Mesothelial cell of epicardium (in vitro differentiated cells): ENCODE results near the gene AP1B1. TPM values are rescaled to one million over a fixed set of nuclear protein-coding genes. Genes with fewer than 3 reads are reported as not detected.

Source experiments
- DNase-seq, 2 experiments: peaks; one replicate each; pipeline ENCODE4 v3.0.0; 2021; ENCODE audit warnings: low spot score in 2 of 2; ENCODE audit not compliant: unreplicated experiment in 2 of 2
- H3K27ac Mint-ChIP-seq: 2 replicates; pipeline ENCODE4 v1.8.0; 2021; ENCODE audit warnings: mixed read lengths
- H3K27me3 Mint-ChIP-seq: 2 replicates; pipeline ENCODE4 v1.8.0; 2021; ENCODE audit warnings: low read depth, mixed read lengths
- H3K36me3 Mint-ChIP-seq: 2 replicates; pipeline ENCODE4 v1.8.0; 2021; ENCODE audit warnings: mixed read lengths
- H3K4me1 Mint-ChIP-seq: 2 replicates; pipeline ENCODE4 v1.8.0; 2021; ENCODE audit warnings: mixed read lengths
- H3K4me3 Mint-ChIP-seq: 2 replicates; pipeline ENCODE4 v1.8.0; 2021; ENCODE audit warnings: mild to moderate bottlenecking, moderate library complexity, mixed read lengths
- H3K9me3 Mint-ChIP-seq: 2 replicates; pipeline ENCODE4 v1.8.0; 2021; ENCODE audit warnings: mixed read lengths
- total RNA-seq: library from RNA; stranded (reverse); gene quantifications from 3 replicates; pipeline ENCODE4 v1.2.1, GENCODE V29; 2021
- TF ChIP-seq, protein P1 (sequence below): fragments of 200-600 bp; sonication (generic); IDR thresholded peaks from one replicate; pipeline ENCODE4 v1.5.0; 2021; ENCODE audit warnings: antibody characterized with exemption; ENCODE audit not compliant: unreplicated experiment

The AP1B1 gene
- total RNA-seq, 1 donor from 2014 or later, result 43.9 TPM

DNA sequence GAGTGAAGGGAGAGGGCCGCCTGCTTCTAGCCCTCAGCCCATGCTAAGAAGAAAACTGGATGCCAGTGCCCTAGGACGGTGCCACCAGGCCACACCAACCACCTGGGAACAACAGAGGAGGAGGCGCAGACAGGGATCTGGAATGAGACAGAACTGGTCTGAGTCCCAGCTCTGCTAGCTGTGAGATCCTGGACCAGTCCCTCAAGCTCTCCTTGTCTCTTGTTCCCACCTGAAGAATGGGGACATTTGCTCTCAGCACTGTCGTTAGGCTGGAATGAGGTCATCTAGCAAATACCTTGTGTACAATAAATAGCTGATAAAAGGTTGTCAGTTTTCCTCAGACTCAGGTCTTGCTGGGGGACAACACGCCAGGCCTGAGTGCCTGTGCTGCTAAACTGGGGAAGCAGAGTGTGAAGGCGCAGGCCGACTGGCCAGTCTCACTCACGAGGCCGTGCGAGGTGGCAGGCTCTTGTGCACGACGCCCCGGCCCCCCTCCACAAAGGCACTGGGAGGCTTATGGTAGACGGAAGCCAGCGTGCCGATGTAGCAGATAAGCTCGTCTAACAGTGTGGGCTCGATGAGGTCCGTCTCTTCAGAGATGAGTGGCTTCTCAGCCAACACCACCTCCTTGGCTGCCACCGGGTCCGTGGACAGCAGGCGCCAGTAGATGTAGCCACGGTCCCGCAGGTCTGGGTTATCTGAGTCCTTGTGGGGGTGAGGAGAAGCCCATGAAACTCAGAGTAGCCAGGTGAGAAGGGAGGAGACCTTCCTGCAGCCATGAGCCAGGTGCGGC is 47.1 kb downstream of the AP1B1 start:
- TF ChIP-seq, protein P1, sequence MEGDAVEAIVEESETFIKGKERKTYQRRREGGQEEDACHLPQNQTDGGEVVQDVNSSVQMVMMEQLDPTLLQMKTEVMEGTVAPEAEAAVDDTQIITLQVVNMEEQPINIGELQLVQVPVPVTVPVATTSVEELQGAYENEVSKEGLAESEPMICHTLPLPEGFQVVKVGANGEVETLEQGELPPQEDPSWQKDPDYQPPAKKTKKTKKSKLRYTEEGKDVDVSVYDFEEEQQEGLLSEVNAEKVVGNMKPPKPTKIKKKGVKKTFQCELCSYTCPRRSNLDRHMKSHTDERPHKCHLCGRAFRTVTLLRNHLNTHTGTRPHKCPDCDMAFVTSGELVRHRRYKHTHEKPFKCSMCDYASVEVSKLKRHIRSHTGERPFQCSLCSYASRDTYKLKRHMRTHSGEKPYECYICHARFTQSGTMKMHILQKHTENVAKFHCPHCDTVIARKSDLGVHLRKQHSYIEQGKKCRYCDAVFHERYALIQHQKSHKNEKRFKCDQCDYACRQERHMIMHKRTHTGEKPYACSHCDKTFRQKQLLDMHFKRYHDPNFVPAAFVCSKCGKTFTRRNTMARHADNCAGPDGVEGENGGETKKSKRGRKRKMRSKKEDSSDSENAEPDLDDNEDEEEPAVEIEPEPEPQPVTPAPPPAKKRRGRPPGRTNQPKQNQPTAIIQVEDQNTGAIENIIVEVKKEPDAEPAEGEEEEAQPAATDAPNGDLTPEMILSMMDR, result no peak
- no peaks in the 10 kb centered on the region for H3K9me3 Mint-ChIP-seq
- no peak overlapping the region for H3K4me3 Mint-ChIP-seq
- DNase-seq, result no peak
- H3K27ac Mint-ChIP-seq, result no peak overlapping the region
- no peaks in the 10 kb centered on the region for H3K27me3 Mint-ChIP-seq
- H3K36me3 Mint-ChIP-seq, result peaks cover 27% of the 10 kb centered on the region
- H3K4me1 Mint-ChIP-seq, result peaks cover 20% of the 10 kb centered on the region

DNA sequence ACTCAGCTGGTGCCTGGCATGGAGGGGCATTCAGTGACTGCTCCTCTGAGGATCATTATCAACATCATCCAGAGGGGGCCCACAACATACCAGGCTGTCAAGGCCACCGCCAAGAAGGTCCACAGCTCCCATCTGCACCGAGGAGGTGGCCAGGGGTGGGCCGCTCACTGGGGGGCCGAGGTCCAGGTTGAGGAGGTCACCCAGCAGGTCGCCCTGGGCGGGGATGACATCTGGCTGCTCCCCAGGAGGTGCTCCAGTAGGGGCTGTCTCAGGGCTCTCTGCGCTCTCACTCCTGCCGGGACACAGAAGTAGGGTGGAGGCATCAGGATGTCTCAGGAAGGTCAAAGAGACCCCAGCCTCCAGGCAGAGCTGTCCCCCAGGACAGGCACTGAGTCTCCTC is 47.8 kb downstream of the AP1B1 start:
- TF ChIP-seq, protein P1, result no peak
- no peaks in the 10 kb centered on the region for H3K9me3 Mint-ChIP-seq
- no peaks in the 10 kb centered on the region for H3K27me3 Mint-ChIP-seq
- peaks cover 22% of the 10 kb centered on the region for H3K36me3 Mint-ChIP-seq
- DNase-seq, result no peak
- H3K4me3 Mint-ChIP-seq, result no peak overlapping the region
- peaks cover 20% of the 10 kb centered on the region for H3K4me1 Mint-ChIP-seq
- H3K27ac Mint-ChIP-seq, result no peak overlapping the region

DNA sequence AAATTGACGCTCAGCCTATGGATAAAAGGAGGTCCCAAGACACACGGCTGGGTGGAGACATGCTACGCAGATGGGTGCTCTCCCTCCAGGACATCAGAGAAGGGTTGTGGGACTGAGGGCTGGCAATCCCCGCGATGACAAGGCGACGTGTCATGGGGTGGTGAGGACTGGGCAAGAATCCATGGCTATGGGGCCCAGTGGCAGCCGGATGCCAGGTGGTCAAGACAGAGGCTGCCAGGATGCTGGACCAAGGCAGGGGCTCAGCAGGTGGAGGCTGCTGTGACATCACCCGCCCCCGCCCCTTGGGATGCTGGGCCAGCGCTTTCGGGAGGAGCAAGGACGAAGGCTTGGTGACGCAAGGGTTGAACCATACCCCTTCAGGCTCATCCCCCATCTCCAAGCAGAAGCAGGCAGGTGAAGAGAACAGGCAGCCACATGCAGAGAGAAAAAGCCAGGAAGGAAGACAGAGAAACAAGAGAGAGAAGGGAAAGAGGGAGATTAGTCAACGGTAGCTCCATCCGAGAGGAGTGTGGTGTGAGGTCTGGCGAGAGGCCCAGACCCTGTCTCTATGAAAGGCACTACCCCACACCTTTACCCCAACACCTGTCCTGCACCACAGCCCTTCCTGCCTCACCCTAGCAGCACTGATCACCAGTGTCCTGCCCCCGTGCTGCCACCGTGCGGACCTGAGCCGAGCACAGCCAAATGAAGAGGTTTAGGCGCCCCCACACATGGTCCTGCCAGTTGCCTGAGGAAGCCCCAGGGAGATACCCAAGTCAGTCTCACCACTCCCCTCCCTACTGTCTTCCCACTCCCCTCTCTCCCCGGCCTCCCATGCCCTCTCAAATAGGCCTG is 48.8 kb downstream of the AP1B1 start:
- no peaks in the 10 kb centered on the region for H3K9me3 Mint-ChIP-seq
- H3K4me1 Mint-ChIP-seq, result peaks cover 18% of the 10 kb centered on the region
- no peak overlapping the region for H3K4me3 Mint-ChIP-seq
- H3K27me3 Mint-ChIP-seq, result no peaks in the 10 kb centered on the region
- H3K36me3 Mint-ChIP-seq, result peaks cover 22% of the 10 kb centered on the region
- DNase-seq, result no peak
- H3K27ac Mint-ChIP-seq, result no peak overlapping the region
- TF ChIP-seq, protein P1, result no peak

DNA sequence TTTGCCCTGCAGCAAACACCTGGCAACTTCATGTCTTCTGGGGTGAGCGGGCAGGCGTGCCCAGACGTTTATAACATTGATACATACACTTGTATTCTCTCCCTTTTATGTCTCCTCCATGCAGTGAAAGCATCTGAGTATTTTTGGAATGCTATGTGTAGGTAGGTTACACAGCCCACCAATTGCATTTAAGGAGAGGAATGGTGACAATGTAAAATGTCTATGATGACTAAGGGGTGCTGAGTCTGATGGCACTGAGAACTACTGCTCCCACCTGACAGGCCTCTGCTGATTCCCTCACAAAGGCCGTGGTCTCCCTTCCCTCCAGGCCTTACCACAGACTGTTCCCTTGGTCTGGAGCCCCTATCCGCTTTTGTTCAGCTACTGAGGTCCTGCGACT is 50.0 kb downstream of the AP1B1 start:
- Mint-ChIP-seq H3K4me3 (no peak overlapping the region), H3K27ac (no peak overlapping the region), H3K4me1 (peaks cover 8% of the 10 kb centered on the region), H3K36me3 (peaks cover 23% of the 10 kb centered on the region), H3K9me3 (no peaks in the 10 kb centered on the region), H3K27me3 (no peaks in the 10 kb centered on the region)
- TF ChIP-seq, protein P1, result no peak
- DNase-seq, result no peak

- Mint-ChIP-seq H3K27ac (no peak overlapping the region), H3K36me3 (peaks cover 25% of the 10 kb centered on the region), H3K27me3 (no peaks in the 10 kb centered on the region), H3K4me1 (peaks cover 2% of the 10 kb centered on the region), H3K4me3 (no peak overlapping the region), H3K9me3 (no peaks in the 10 kb centered on the region)
- TF ChIP-seq, protein P1, result no peak
- DNase-seq, result no peak
Measured at GRCh38 chr22:29337631-29338284, 50.6 kb downstream of the AP1B1 start.
